NB4 (cell line): ENCODE measurements around the gene TRPM1.

ENCODE experiments used
- CTCF ChIP-seq: IDR thresholded peaks from one replicate; pipeline ENCODE4 v1.5.1; 2012; ENCODE audit warnings: low read depth, low read length
- MAX ChIP-seq: IDR thresholded peaks from 2 replicates; pipeline ENCODE4 v1.6.1; 2011; ENCODE audit warnings: low read depth, low read length
- MYC ChIP-seq: IDR thresholded peaks from 2 replicates; pipeline ENCODE4 v1.6.1; 2011; ENCODE audit warnings: low read depth, low read length

GRCh38 chr15:31005660-31006059 is 95.9 kb downstream of the TRPM1 start:
- TF ChIP-seq CTCF (no peak), MYC (no peak), MAX (no peak)
